ENCODE data around the gene SH2D7. TPM values are rescaled to one million over a fixed set of nuclear protein-coding genes. Genes with fewer than 3 reads are reported as not detected.

SH2D7 gene
- polyA plus RNA-seq, 1 donor (not counting 4 experiments of a cell fraction or from before 2014, with no cell fraction given) = not detected

DNA sequence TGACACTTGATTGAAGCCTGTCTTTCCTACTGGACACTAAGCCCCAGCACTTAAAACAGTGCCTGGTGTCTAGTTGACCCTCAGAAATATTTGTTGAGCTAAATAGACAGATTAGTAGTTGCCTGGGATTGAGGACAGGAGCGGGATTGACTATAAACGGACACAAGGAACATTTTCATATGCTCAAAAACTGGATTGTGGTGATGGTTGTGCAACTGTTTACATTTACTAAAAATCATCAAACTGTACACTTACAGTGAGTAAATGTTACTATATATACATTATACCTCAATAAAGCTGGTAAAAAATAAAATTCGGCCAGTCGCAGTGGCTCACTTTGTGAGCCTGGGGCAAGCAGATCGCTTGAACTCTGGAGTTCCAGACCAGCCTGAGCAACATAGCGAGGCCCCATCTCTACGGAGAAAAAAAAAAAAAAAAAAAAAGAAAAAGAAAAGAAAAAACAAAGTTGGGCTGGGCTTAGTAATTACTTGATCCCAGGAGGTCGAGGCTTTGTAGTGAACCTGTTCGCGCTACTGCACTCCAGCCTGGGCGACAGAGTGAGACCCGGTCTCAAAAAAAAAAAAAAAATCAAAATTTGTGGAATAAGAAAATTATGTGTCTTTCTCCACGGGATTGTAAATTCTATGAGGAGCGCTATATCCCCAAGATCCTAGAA lies 56.2 kb downstream of the SH2D7 start:
- no peaks in the 10 kb centered on the region for H3K27me3 ChIP-seq (ENCODE audit: control insufficient read depth, extremely low read depth, insufficient read depth, low read length)
- no peaks in the 10 kb centered on the region for H4K20me1 ChIP-seq (ENCODE audit: control insufficient read depth, extremely low read depth, insufficient read depth, low read length)
- no peak for TF ChIP-seq EZH2 (IDR thresholded peaks at IDR 0.05; ENCODE audit: low read length)
- TF ChIP-seq, protein P1, sequence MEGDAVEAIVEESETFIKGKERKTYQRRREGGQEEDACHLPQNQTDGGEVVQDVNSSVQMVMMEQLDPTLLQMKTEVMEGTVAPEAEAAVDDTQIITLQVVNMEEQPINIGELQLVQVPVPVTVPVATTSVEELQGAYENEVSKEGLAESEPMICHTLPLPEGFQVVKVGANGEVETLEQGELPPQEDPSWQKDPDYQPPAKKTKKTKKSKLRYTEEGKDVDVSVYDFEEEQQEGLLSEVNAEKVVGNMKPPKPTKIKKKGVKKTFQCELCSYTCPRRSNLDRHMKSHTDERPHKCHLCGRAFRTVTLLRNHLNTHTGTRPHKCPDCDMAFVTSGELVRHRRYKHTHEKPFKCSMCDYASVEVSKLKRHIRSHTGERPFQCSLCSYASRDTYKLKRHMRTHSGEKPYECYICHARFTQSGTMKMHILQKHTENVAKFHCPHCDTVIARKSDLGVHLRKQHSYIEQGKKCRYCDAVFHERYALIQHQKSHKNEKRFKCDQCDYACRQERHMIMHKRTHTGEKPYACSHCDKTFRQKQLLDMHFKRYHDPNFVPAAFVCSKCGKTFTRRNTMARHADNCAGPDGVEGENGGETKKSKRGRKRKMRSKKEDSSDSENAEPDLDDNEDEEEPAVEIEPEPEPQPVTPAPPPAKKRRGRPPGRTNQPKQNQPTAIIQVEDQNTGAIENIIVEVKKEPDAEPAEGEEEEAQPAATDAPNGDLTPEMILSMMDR (optimal IDR thresholded peaks at IDR 0.05 in 1 of 3, IDR thresholded peaks at IDR 0.05 in 1 of 3, conservative IDR thresholded peaks at IDR 0.05 in 1 of 3; ENCODE audit: extremely low read depth in 1 of 3, insufficient read depth in 2 of 3, low read length in 3 of 3) = no peak
- FAIRE-seq (no peak), DNase-seq (ENCODE audit: low read depth, low spot score) (no peak)
- peaks cover 33% of the 10 kb centered on the region for H3K79me2 ChIP-seq (ENCODE audit: control insufficient read depth, insufficient read depth, low read length)
- peak overlapping the region; percentile 90 for H3K4me2 ChIP-seq (ENCODE audit: control insufficient read depth, extremely low read depth, insufficient read depth, low read depth, low read length)
- H3K4me3 ChIP-seq (ENCODE audit: control insufficient read depth in 2 of 3, extremely low read depth in 1 of 3, insufficient read depth in 2 of 3, low read depth in 1 of 3, low read length in 3 of 3) = peak overlapping the region; percentile 61 to 76 (median 74)
- H3K9me3 ChIP-seq (ENCODE audit: control insufficient read depth, low read depth, low read length) = no peaks in the 10 kb centered on the region
- peaks cover 0 to 3% of the 10 kb centered on the region in 2 experiments for H3K36me3 ChIP-seq (ENCODE audit: control insufficient read depth in 2 of 2, extremely low read depth in 1 of 2, insufficient read depth in 2 of 2, low read length in 2 of 2)
- dilution Hi-C loops (cut with MboI; ENCODE audit: extremely low pct_ligation_motif_present, low sequenced_read_pairs) = no loop called here
- H3K4me1 ChIP-seq (ENCODE audit: control insufficient read depth, extremely low read depth, insufficient read depth, low read length) = peaks cover 33% of the 10 kb centered on the region
- peak overlapping the region; percentile 82 for H3K27ac ChIP-seq (ENCODE audit: control insufficient read depth, insufficient read depth, low read length)
- H2AFZ ChIP-seq (ENCODE audit: control insufficient read depth, low read length) = peak overlapping the region; percentile 47
- no peaks in the 10 kb centered on the region for H3K9me1 ChIP-seq (ENCODE audit: control insufficient read depth, extremely low read depth, insufficient read depth, low read length)
- peak overlapping the region; percentile 82 for H3K9ac ChIP-seq (ENCODE audit: control insufficient read depth, extremely low read depth, insufficient read depth, low read length)

DNA sequence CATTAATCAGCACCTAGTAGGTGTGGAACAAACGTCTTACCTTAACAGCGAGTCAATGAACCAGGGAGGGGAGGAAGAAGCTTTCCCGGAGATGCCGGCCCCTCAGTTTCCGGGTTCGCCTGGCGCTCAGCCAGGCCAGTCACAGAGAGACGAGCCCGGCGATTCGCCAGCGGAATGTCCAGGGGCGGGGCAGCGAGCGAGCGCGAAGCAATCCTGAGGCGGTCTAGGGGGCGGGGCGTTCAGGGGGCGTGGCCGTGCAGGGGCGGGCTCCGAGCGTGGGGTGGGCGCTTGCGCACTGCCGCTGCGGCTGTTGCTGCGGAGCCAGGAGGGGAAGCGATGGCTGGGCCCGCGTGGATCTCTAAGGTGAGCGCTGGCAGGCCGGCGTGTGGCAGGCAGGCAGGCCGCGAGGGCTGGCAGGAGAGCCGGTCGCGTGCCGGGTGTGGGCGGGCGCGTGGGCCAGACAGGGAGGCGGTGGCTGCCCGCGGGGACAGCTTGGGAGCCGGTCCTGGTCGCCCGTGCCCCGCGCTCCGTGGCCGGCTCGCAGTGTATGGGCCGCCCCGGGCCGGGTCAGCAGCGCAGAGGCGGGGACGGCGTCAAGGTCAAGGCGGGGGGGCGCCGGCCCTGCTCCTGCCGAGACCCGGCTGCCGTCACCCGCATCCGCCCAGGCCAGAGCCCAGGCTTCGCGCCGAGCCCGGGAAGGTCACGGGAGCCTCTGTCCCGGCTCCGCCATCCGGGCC lies 56.9 kb downstream of the SH2D7 start, which contains the start of gene IDH3A:
Gene IDH3A (plus strand): TSS at position 295 of the 737 bp plus-strand sequence. CDS start 42 bp downstream, at position 337.
- Histone ChIP-seq H3K9me1 (ENCODE audit: control insufficient read depth, extremely low read depth, insufficient read depth, low read length) (no peaks in the 10 kb centered on the region), H3K4me1 (ENCODE audit: control insufficient read depth, extremely low read depth, insufficient read depth, low read length) (peaks cover 33% of the 10 kb centered on the region), H3K4me2 (ENCODE audit: control insufficient read depth, extremely low read depth, insufficient read depth, low read depth, low read length) (peak within 1 kb of the TSS; percentile 90), H4K20me1 (ENCODE audit: control insufficient read depth, extremely low read depth, insufficient read depth, low read length) (no peaks in the 10 kb centered on the region), H3K27ac (ENCODE audit: control insufficient read depth, insufficient read depth, low read length) (peak within 1 kb of the TSS; percentile 82), H3K9ac (ENCODE audit: control insufficient read depth, extremely low read depth, insufficient read depth, low read length) (peak within 1 kb of the TSS; percentile 85), H3K27me3 (ENCODE audit: control insufficient read depth, extremely low read depth, insufficient read depth, low read length) (no peaks in the 10 kb centered on the region), H3K36me3 (ENCODE audit: control insufficient read depth in 2 of 2, extremely low read depth in 1 of 2, insufficient read depth in 2 of 2, low read length in 2 of 2) (peaks cover 0 to 3% of the 10 kb centered on the region in 2 experiments), H2AFZ (ENCODE audit: control insufficient read depth, low read length) (peak within 1 kb of the TSS; percentile 49), H3K79me2 (ENCODE audit: control insufficient read depth, insufficient read depth, low read length) (peaks cover 38% of the 10 kb centered on the region), H3K9me3 (ENCODE audit: control insufficient read depth, low read depth, low read length) (no peaks in the 10 kb centered on the region), H3K4me3 (ENCODE audit: control insufficient read depth in 2 of 3, extremely low read depth in 1 of 3, insufficient read depth in 2 of 3, low read depth in 1 of 3, low read length in 3 of 3) (peak within 1 kb of the TSS; percentile 61 to 88 (median 76))
- peak; percentile 71 for DNase-seq (ENCODE audit: low read depth, low spot score)
- dilution Hi-C loops (cut with MboI; ENCODE audit: extremely low pct_ligation_motif_present, low sequenced_read_pairs) = no loop called here
- FAIRE-seq = peak; percentile 48
- TF ChIP-seq, protein P1 (optimal IDR thresholded peaks at IDR 0.05 in 1 of 3, IDR thresholded peaks at IDR 0.05 in 1 of 3, conservative IDR thresholded peaks at IDR 0.05 in 1 of 3; ENCODE audit: extremely low read depth in 1 of 3, insufficient read depth in 2 of 3, low read length in 3 of 3) = no peak
- TF ChIP-seq EZH2 (IDR thresholded peaks at IDR 0.05; ENCODE audit: low read length) = no peak

All from keratinocyte (primary cell).